ENCODE data around the gene PHACTR3. TPM values are rescaled to one million over a fixed set of nuclear protein-coding genes. Genes with fewer than 3 reads are reported as not detected.

PHACTR3 gene
- total RNA-seq, 1 experiment from 2014 or later = not detected

DNA sequence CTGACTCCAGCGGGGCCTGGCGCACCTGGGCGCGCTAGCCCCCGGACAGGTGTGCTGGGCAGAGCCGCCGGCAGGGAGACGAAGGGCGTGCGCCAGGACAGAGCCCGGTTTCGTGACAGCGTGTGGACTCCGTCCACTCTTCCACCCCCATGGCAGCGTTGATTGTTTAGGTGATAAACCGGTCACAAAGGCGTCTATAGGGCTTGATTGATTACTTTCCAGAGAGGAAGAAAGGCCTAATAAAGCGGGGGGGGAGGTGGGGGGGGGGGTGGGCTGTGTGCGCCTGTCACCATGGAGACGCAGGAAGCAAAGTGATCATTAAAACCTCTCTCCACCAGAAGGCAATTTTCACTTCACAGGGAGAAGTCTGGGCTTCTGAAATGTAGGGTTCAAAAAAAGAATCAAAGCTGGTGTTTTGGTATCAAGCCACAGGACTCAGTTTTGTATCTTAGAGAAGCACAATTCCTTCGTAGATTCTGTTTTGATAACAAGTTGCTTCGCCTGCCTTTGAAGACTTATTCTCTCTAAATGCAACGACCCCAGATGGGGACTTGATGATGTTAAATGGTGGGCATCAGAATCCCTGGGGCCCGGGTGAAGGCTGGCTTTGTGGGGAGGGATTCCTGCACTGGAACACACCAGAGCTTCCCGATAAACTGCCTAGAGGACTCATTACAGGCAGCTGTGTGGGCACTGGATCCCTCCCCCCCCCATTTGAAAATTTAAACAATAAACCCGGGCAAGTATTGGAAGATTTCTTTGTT, 1.4 kb downstream of the PHACTR3 start:
- Mint-ChIP-seq H3K4me1 (no peaks in the 10 kb centered on the region), H3K4me3 (peak overlapping the region; percentile 32 to 41), H3K27me3 (ENCODE audit: low read depth) (peaks cover 92% of the 10 kb centered on the region), H3K27ac (no peak overlapping the region), H3K9me3 (peaks cover 0 to 40% of the 10 kb centered on the region in 2 experiments; a peak in 3 of 5 replicates), H3K36me3 (ENCODE audit: insufficient read depth in 1 of 3, low read depth in 3 of 3) (no peaks in the 10 kb centered on the region)
- TF ChIP-seq, protein P1, sequence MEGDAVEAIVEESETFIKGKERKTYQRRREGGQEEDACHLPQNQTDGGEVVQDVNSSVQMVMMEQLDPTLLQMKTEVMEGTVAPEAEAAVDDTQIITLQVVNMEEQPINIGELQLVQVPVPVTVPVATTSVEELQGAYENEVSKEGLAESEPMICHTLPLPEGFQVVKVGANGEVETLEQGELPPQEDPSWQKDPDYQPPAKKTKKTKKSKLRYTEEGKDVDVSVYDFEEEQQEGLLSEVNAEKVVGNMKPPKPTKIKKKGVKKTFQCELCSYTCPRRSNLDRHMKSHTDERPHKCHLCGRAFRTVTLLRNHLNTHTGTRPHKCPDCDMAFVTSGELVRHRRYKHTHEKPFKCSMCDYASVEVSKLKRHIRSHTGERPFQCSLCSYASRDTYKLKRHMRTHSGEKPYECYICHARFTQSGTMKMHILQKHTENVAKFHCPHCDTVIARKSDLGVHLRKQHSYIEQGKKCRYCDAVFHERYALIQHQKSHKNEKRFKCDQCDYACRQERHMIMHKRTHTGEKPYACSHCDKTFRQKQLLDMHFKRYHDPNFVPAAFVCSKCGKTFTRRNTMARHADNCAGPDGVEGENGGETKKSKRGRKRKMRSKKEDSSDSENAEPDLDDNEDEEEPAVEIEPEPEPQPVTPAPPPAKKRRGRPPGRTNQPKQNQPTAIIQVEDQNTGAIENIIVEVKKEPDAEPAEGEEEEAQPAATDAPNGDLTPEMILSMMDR (conservative IDR thresholded peaks at IDR 0.05) = no peak
- H2BK20ac ChIP-seq (ENCODE audit: low read depth, low read length, poor library complexity, severe bottlenecking) = no peak overlapping the region
- H3K4me1 ChIP-seq (ENCODE audit: insufficient read depth, low read length) = no peaks in the 10 kb centered on the region
- DNase-seq = no peak
- H3K9me3 ChIP-seq (ENCODE audit: control insufficient read depth, low read depth, low read length) = no peaks in the 10 kb centered on the region
- H4K91ac ChIP-seq (ENCODE audit: insufficient read length, low read depth, low read length) = no peak overlapping the region
- no peak overlapping the region for H4K5ac ChIP-seq (ENCODE audit: insufficient read length, low read depth, low read length)
- no peak overlapping the region for H3K23ac ChIP-seq (ENCODE audit: insufficient read length, low read depth, low read length)
- no peak overlapping the region for H3T11ph ChIP-seq (ENCODE audit: low read length)
- peaks cover 5% of the 10 kb centered on the region for H3K23me2 ChIP-seq (ENCODE audit: insufficient read length, low read depth, low read length, poor library complexity, severe bottlenecking)
- no CpG with 5 or more reads among the region's 26 CpGs for WGBS (ENCODE audit: extremely low coverage, insufficient read length, low lambda C conversion rate)
- H4K20me1 ChIP-seq (ENCODE audit: control insufficient read depth, insufficient read depth, insufficient read length) = no peaks in the 10 kb centered on the region
- H3K18ac ChIP-seq (ENCODE audit: insufficient read length, low read depth, low read length) = no peak overlapping the region
- no peak overlapping the region for H2BK15ac ChIP-seq (ENCODE audit: low read depth, low read length)
- no peak overlapping the region for H3K27ac ChIP-seq (ENCODE audit: insufficient read length, low read depth, low read length)
- no peak overlapping the region for H3K4ac ChIP-seq (ENCODE audit: low read depth, low read length)
- no peak overlapping the region for H2AFZ ChIP-seq (ENCODE audit: low read length)
- no peak overlapping the region for H2BK12ac ChIP-seq (ENCODE audit: insufficient read length, low read depth, low read length)
- no peaks in the 10 kb centered on the region for H3K79me2 ChIP-seq (ENCODE audit: insufficient read depth, low read length)
- no peak overlapping the region for H2BK120ac ChIP-seq (ENCODE audit: low read depth, low read length, poor library complexity, severe bottlenecking)
- no peak overlapping the region for H4K8ac ChIP-seq (replicated peaks; ENCODE audit: insufficient read length, low read depth, low read length)
- no peak overlapping the region for H3K56ac ChIP-seq (ENCODE audit: insufficient read length, low read depth, low read length)
- H2BK5ac ChIP-seq (ENCODE audit: insufficient read length, low read length) = no peak overlapping the region
- H2AK5ac ChIP-seq (ENCODE audit: insufficient read length, low read length) = no peak overlapping the region
- peaks cover 44% of the 10 kb centered on the region for H3K27me3 ChIP-seq (ENCODE audit: insufficient read depth, low read length)
- H3K4me2 ChIP-seq (ENCODE audit: insufficient read depth, insufficient read length, low read length) = peak overlapping the region; percentile 26
- H3K9ac ChIP-seq (ENCODE audit: extremely low read depth, insufficient read length, low read length) = no peak overlapping the region
- H3K14ac ChIP-seq (ENCODE audit: insufficient read depth, low read length) = 0 out of 2 replicates have a peak overlapping the region, but pooled peaks have one; percentile 73
- no peaks in the 10 kb centered on the region for H3K79me1 ChIP-seq (ENCODE audit: insufficient read depth, low read depth, low read length, poor library complexity, severe bottlenecking)

Data from H9 (cell line).